OCI-LY7 (cell line): ENCODE data around the gene MFSD6. TPM values are rescaled to one million over a fixed set of nuclear protein-coding genes. Genes with fewer than 3 reads are reported as not detected.

Experiments
- BruUV-seq: library from RNA; stranded (reverse); fragments of 400-500 nt; replicated peaks from 2 replicates; lab custom pipeline; 2021; lab: Mats Ljungman, UMichigan
- CTCF ChIA-PET: fragments of 300-600 bp; sonication (Branson Sonifier 250); formaldehyde crosslinking; loops from one replicate; lab custom pipeline; 2022; ENCODE audit warnings: antibody characterized with exemption; ENCODE audit not compliant: unreplicated experiment; lab: Charles Lee
- POLR2A ChIA-PET: fragments of 300-600 bp; sonication (Branson Sonifier 250); formaldehyde crosslinking; loops from one replicate; lab custom pipeline; 2022; ENCODE audit warnings: antibody characterized with exemption; lab: Charles Lee
- DNase-seq: peaks from one replicate; pipeline ENCODE4 v3.0.0-alpha.2; 2015; ENCODE audit warnings: low spot score
- H2AFZ ChIP-seq: fragments of 200-600 bp; sonication (generic), shearing (Covaris generic); 2 replicates; pipeline ENCODE4 v1.6.1; 2014; ENCODE audit warnings: mild to moderate bottlenecking, antibody characterized with exemption, low read length, moderate library complexity
- H3K27ac ChIP-seq: fragments of 200-600 bp; sonication (generic); 2 replicates; pipeline ENCODE4 v1.5.1; 2014; ENCODE audit warnings: mixed run types, low read depth, mild to moderate bottlenecking, moderate library complexity, low read length, inconsistent platforms; ENCODE audit not compliant: poor library complexity, severe bottlenecking
- H3K36me3 ChIP-seq: fragments of 200-600 bp; sonication (generic); 2 replicates; pipeline ENCODE4 v1.6.1; 2014; ENCODE audit warnings: mild to moderate bottlenecking, antibody characterized with exemption, low read length, moderate library complexity, mixed read lengths; ENCODE audit not compliant: insufficient read depth
- H3K4me1 ChIP-seq: fragments of 200-600 bp; sonication (generic); 2 replicates; pipeline ENCODE4 v1.5.1; 2014; ENCODE audit warnings: mild to moderate bottlenecking, low read length; ENCODE audit not compliant: insufficient read depth, poor library complexity, severe bottlenecking
- H3K4me2 ChIP-seq: fragments of 200-600 bp; sonication (generic); 2 replicates; pipeline ENCODE4 v1.6.1; 2014; ENCODE audit warnings: mild to moderate bottlenecking, low read length
- H3K4me3 ChIP-seq: fragments of 200-600 bp; sonication (generic); 2 replicates; pipeline ENCODE4 v1.5.1; 2014; ENCODE audit warnings: mild to moderate bottlenecking, low read depth, low read length; ENCODE audit not compliant: poor library complexity, severe bottlenecking
- H3K79me2 ChIP-seq: fragments of 200-600 bp; sonication (generic); 2 replicates; pipeline ENCODE4 v1.6.1; 2016; ENCODE audit warnings: low read depth, mild to moderate bottlenecking, low read length, moderate library complexity, mixed read lengths; ENCODE audit not compliant: insufficient read depth
- H3K9me2 ChIP-seq: fragments of 200-600 bp; sonication (generic); 2 replicates; pipeline ENCODE4 v1.6.1; 2016; ENCODE audit warnings: mild to moderate bottlenecking, low read length, mixed read lengths; ENCODE audit not compliant: insufficient read depth
- H3K9me3 ChIP-seq: fragments of 200-600 bp; sonication (generic); 2 replicates; pipeline ENCODE4 v1.6.1; 2014; ENCODE audit warnings: mild to moderate bottlenecking, mixed run types, low read length, mixed read lengths
- H4K20me1 ChIP-seq: fragments of 200-600 bp; sonication (generic); 2 replicates; pipeline ENCODE4 v1.6.1; 2014; ENCODE audit warnings: mild to moderate bottlenecking, antibody characterized with exemption, low read length, moderate library complexity, mixed read lengths; ENCODE audit not compliant: insufficient read depth
- CTCF ChIP-seq: fragments of 200-600 bp; sonication (generic); conservative IDR thresholded peaks from 2 replicates; pipeline ENCODE4 v1.5.1; 2014; ENCODE audit warnings: mild to moderate bottlenecking, antibody characterized with exemption, low read length, moderate library complexity, mixed read lengths
- EZH2phosphoT487 ChIP-seq: fragments of 200-600 bp; sonication (generic); IDR thresholded peaks from 2 replicates; pipeline ENCODE4 v1.6.1; 2018; ENCODE audit warnings: low read depth, borderline replicate concordance, mild to moderate bottlenecking, mixed run types, antibody characterized with exemption, low read length, moderate library complexity, mixed read lengths
- intact Hi-C: fragments of 100-400 bp; cut with micrococcal nuclease; formaldehyde crosslinking; loops from one replicate; pipeline ENCODE4 v1.10.0; 2022; ENCODE audit not compliant: unreplicated experiment
- total RNA-seq, 2 experiments: library from RNA; depleted of rRNA in 1 of 2; stranded (reverse); fragments of >200 nt in 1 of 2; shearing (Covaris generic) in 1 of 2; gene quantifications; 2 replicates each; pipeline ENCODE4 v1.2.3, GENCODE V29; 2014 to 2022

Gene MFSD6
- total RNA-seq, 2 experiments from 2014 or later: 8.3 to 19.5 TPM

GRCh38 chr2:190407246-190407661 is 901 bp upstream of the MFSD6 start:
- H3K9me3 ChIP-seq: no peaks in the 10 kb centered on the region
- BruUV-seq: TSS peak; percentile 55
- H2AFZ ChIP-seq: peak overlapping the region; percentile 95
- POLR2A ChIA-PET: interaction anchor here (0.6 to 1.6 kb wide), 7 partner anchors 40 to 274 kb away, joined by 3 to 5 read pairs (median 5); no protein-coding TSS in a partner anchor
- no peaks in the 10 kb centered on the region for H3K9me2 ChIP-seq
- intact Hi-C loops: loop anchor here (1.0 to 5.0 kb wide), 2 partner anchors 129 to 475 kb away; partner anchors contain the start of gene GLS
- CTCF ChIA-PET: no interaction called here
- H3K4me3 ChIP-seq: peak overlapping the region; percentile 84
- H3K79me2 ChIP-seq: no peaks in the 10 kb centered on the region
- H3K27ac ChIP-seq: peak overlapping the region; percentile 22
- H3K4me2 ChIP-seq: peak overlapping the region; percentile 74
- peaks cover 16% of the 10 kb centered on the region for H3K4me1 ChIP-seq
- H4K20me1 ChIP-seq: no peaks in the 10 kb centered on the region
- H3K36me3 ChIP-seq: no peaks in the 10 kb centered on the region
- TF ChIP-seq EZH2phosphoT487 (no peak), CTCF (no peak)
- DNase-seq: peak; percentile 14

- no peak for TF ChIP-seq CTCF
- H4K20me1 ChIP-seq: no peaks in the 10 kb centered on the region
- H3K36me3 ChIP-seq: no peaks in the 10 kb centered on the region
- no peaks in the 10 kb centered on the region for H3K9me3 ChIP-seq
- ChIA-PET CTCF (no interaction called here), POLR2A (interaction anchor here (0.7 kb wide), 1 partner anchor 239 kb away, joined by 3 read pairs; no protein-coding TSS in a partner anchor)
- peak overlapping the region; percentile 94 for H2AFZ ChIP-seq
- no peaks in the 10 kb centered on the region for H3K9me2 ChIP-seq
- BruUV-seq: no TSS peak
- peak overlapping the region; percentile 74 for H3K4me2 ChIP-seq
- intact Hi-C loops: loop anchor here (2.0 to 5.0 kb wide), 5 partner anchors 60 to 474 kb away; partner anchors contain the start of genes GLS and NAB1
- peak overlapping the region; percentile 84 for H3K4me3 ChIP-seq
- peak; percentile 65 for DNase-seq
- H3K4me1 ChIP-seq: peaks cover 16% of the 10 kb centered on the region
- H3K27ac ChIP-seq: peak overlapping the region; percentile 46
- H3K79me2 ChIP-seq: no peaks in the 10 kb centered on the region
Measured at GRCh38 chr2:190408538-190409271, 550 bp downstream of the MFSD6 start.

DNA sequence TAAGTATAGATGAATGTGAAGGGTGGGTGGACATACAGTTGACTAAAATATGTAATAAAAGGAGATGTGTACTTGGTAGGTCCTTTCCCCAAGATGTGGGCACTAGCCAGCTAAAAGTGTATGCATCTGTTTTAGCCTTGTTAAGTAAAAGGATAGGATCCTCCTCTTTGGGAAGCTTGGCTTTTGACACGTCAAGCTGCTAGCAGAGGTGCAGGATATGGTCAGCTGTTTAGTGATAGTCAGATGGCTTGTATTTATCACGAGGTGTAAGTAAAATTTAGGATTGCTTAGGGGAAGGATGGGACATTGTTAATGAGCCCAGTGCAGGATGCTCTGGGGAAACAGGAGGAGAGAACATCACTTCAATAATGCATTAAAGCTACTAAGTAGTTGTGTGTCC is 1.5 kb downstream of the MFSD6 start:
- no peaks in the 10 kb centered on the region for H3K79me2 ChIP-seq
- CTCF ChIA-PET: no interaction called here
- POLR2A ChIA-PET: interaction anchor here (0.6 to 1.3 kb wide), 6 partner anchors 10 to 477 kb away, joined by 3 to 5 read pairs (median 4); no protein-coding TSS in a partner anchor

More for the DNA sequence above, 1.5 kb downstream of the MFSD6 start:
- no peaks in the 10 kb centered on the region for H3K9me2 ChIP-seq
- peak overlapping the region; percentile 84 for H3K4me3 ChIP-seq
- DNase-seq: no peak
- peak overlapping the region; percentile 74 for H3K4me2 ChIP-seq
- H3K27ac ChIP-seq: no peak overlapping the region
- peak overlapping the region; percentile 94; the same call in 1 of the 2 replicates for H2AFZ ChIP-seq
- no TSS peak for BruUV-seq
- H4K20me1 ChIP-seq: no peaks in the 10 kb centered on the region
- TF ChIP-seq EZH2phosphoT487: no peak
- no peak for TF ChIP-seq CTCF
- no peaks in the 10 kb centered on the region for H3K36me3 ChIP-seq
- intact Hi-C loops: loop anchor here (2.0 to 5.0 kb wide), 5 partner anchors 59 to 473 kb away; partner anchors contain the start of genes GLS and NAB1
- no peaks in the 10 kb centered on the region for H3K9me3 ChIP-seq
- H3K4me1 ChIP-seq: peaks cover 16% of the 10 kb centered on the region
